Endodermal cell (in vitro differentiated cells): ENCODE data around the gene TPRN. TPM values are rescaled to one million over a fixed set of nuclear protein-coding genes. Genes with fewer than 3 reads are reported as not detected.

Experiments
- DNase-seq: peaks from one replicate; pipeline ENCODE4 v3.0.0-alpha.2; 2017
- H3K27ac ChIP-seq: 2 replicates; pipeline ENCODE4 v1.5.1; 2013; ENCODE audit warnings: mild to moderate bottlenecking, low read depth, low read length, moderate library complexity
- H3K27me3 ChIP-seq: 2 replicates; pipeline ENCODE4 v1.6.1; 2013; ENCODE audit warnings: mild to moderate bottlenecking, low read length, moderate library complexity; ENCODE audit not compliant: insufficient read depth, control insufficient read depth, poor library complexity, severe bottlenecking
- H3K36me3 ChIP-seq: 2 replicates; pipeline ENCODE4 v1.7.0; 2013; ENCODE audit warnings: mild to moderate bottlenecking, low read length, moderate library complexity; ENCODE audit not compliant: control insufficient read depth, insufficient read depth
- H3K4me1 ChIP-seq: one replicate; pipeline ENCODE4 v1.7.0; 2013; ENCODE audit warnings: low read length; ENCODE audit not compliant: control insufficient read depth, insufficient read depth
- H3K4me3 ChIP-seq: 2 replicates; pipeline ENCODE4 v1.5.1; 2013; ENCODE audit warnings: mild to moderate bottlenecking, low read length, moderate library complexity
- H3K9ac ChIP-seq: 2 replicates; pipeline ENCODE4 v1.6.1; 2013; ENCODE audit warnings: mild to moderate bottlenecking, low read length, moderate library complexity; ENCODE audit not compliant: poor library complexity, severe bottlenecking; ENCODE audit errors: extremely low read depth
- H3K9me3 ChIP-seq: 2 replicates; pipeline ENCODE4 v1.6.1; 2013; ENCODE audit warnings: mild to moderate bottlenecking, low read length, moderate library complexity; ENCODE audit not compliant: control insufficient read depth
- H3K27ac Mint-ChIP-seq: 2 replicates; pipeline ENCODE4 v1.8.0; 2020; ENCODE audit warnings: mixed read lengths
- H3K27me3 Mint-ChIP-seq: 2 replicates; pipeline ENCODE4 v1.8.0; 2021; ENCODE audit warnings: mild to moderate bottlenecking, mixed read lengths; ENCODE audit not compliant: insufficient read depth
- H3K36me3 Mint-ChIP-seq: 2 replicates; pipeline ENCODE4 v1.8.0; 2020; ENCODE audit warnings: low read depth, mixed read lengths
- H3K4me1 Mint-ChIP-seq: 2 replicates; pipeline ENCODE4 v1.8.0; 2020; ENCODE audit warnings: mixed read lengths
- H3K4me3 Mint-ChIP-seq: 2 replicates; pipeline ENCODE4 v1.8.0; 2020; ENCODE audit warnings: mild to moderate bottlenecking, moderate library complexity, mixed read lengths
- H3K9me3 Mint-ChIP-seq: 2 replicates; pipeline ENCODE4 v1.8.0; 2020; ENCODE audit warnings: mild to moderate bottlenecking, mixed read lengths
- WGBS, 2 experiments: methylation state at CpG; one replicate each; pipeline versions ENCODE4 v1.1.5 to v1.1.7; 2013; ENCODE audit warnings: missing lambda C conversion rate in 2 of 2, mixed read lengths in 1 of 2; ENCODE audit not compliant: insufficient coverage in 1 of 2, insufficient read length in 1 of 2; 5-methylcytosine and 5-hydroxymethylcytosine counted together
- total RNA-seq, 2 donors: library from RNA; stranded (reverse); fragmentation: NEBNext Ultra II Directional in 1 of 2; extraction: Animal tissue kit (Norgen Biotek cat#: 25700) in 1 of 2; gene quantifications; 2 replicates in 1 of 2; 3 replicates in 1 of 2; pipeline ENCODE4 v1.2.1, GENCODE V29; 2021
- TF ChIP-seq, protein P1 (sequence below): fragments of 200-600 bp; sonication (generic); conservative IDR thresholded peaks from 2 replicates; pipeline ENCODE4 v1.5.0; 2021; ENCODE audit warnings: antibody characterized with exemption, mild to moderate bottlenecking

The TPRN gene
- total RNA-seq, 2 donors from 2014 or later, result 19.0 to 23.9 TPM

DNA sequence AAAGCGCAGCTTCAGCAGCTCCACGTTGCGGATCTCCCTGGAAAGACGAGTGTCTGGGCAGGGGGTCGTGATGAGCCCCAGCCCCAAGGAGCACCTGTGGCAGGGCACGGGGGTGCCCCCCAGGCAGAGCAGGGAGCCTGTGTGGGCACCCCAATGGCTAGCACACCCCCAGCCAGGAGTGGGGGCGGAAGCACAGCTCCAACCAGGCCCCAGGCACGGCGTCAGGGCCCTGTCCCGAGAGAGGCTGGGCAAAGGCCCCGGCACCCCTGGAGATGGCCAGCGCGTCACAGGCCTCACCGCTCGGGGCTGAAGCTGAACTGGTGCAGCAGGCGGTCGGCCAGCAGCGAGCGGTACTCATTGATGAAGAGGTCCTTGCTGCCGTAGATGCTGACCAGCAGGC is 20.1 kb downstream of the TPRN start:
- no peaks in the 10 kb centered on the region for H3K4me1 Mint-ChIP-seq
- 94 to 98% methylated on average over 17 to 20 of the region's 20 CpGs for WGBS, 2 experiments
- no peak overlapping the region for H3K27ac ChIP-seq
- TF ChIP-seq, protein P1, sequence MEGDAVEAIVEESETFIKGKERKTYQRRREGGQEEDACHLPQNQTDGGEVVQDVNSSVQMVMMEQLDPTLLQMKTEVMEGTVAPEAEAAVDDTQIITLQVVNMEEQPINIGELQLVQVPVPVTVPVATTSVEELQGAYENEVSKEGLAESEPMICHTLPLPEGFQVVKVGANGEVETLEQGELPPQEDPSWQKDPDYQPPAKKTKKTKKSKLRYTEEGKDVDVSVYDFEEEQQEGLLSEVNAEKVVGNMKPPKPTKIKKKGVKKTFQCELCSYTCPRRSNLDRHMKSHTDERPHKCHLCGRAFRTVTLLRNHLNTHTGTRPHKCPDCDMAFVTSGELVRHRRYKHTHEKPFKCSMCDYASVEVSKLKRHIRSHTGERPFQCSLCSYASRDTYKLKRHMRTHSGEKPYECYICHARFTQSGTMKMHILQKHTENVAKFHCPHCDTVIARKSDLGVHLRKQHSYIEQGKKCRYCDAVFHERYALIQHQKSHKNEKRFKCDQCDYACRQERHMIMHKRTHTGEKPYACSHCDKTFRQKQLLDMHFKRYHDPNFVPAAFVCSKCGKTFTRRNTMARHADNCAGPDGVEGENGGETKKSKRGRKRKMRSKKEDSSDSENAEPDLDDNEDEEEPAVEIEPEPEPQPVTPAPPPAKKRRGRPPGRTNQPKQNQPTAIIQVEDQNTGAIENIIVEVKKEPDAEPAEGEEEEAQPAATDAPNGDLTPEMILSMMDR, result no peak
- no peaks in the 10 kb centered on the region for H3K9me3 Mint-ChIP-seq
- H3K36me3 Mint-ChIP-seq, result peaks cover 22% of the 10 kb centered on the region
- H3K4me3 Mint-ChIP-seq, result no peak overlapping the region
- peaks cover 7% of the 10 kb centered on the region for H3K36me3 ChIP-seq
- H3K9me3 ChIP-seq, result no peaks in the 10 kb centered on the region
- no peak overlapping the region for H3K27ac Mint-ChIP-seq
- H3K27me3 ChIP-seq, result peaks cover 8% of the 10 kb centered on the region
- no peaks in the 10 kb centered on the region for H3K27me3 Mint-ChIP-seq
- H3K4me3 ChIP-seq, result no peak overlapping the region
- H3K4me1 ChIP-seq, result no peaks in the 10 kb centered on the region
- DNase-seq, result no peak
- no peak overlapping the region for H3K9ac ChIP-seq

DNA sequence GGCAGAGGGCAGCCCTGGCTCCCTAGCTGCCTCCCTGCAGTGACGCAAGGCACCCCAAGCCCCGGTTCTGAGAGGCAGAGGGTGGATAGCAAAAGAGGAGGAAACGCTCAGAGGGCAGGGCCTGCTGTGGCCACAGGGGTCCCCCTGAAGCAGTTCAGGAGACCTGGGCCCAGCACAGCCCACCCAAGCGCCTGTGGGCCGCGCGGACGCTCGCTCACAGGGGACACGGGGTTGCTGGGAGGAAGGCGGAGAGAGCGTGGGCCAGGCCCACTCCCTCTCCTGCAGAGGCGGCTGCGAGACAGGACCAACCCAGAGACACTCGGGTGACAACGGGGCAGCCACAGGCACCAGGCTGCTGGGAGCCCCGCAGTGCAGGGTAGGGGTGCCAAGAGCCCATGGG is 20.8 kb downstream of the TPRN start:
- TF ChIP-seq, protein P1, result no peak
- Mint-ChIP-seq H3K4me1 (no peaks in the 10 kb centered on the region), H3K9me3 (no peaks in the 10 kb centered on the region), H3K27ac (no peak overlapping the region), H3K4me3 (no peak overlapping the region), H3K36me3 (peaks cover 22% of the 10 kb centered on the region), H3K27me3 (no peaks in the 10 kb centered on the region)
- H3K9me3 ChIP-seq, result no peaks in the 10 kb centered on the region
- peaks cover 14% of the 10 kb centered on the region for H3K27me3 ChIP-seq
- no peak overlapping the region for H3K9ac ChIP-seq
- H3K4me3 ChIP-seq, result no peak overlapping the region
- H3K4me1 ChIP-seq, result no peaks in the 10 kb centered on the region
- H3K36me3 ChIP-seq, result peaks cover 7% of the 10 kb centered on the region
- WGBS, 2 experiments, result 93 to 98% methylated on average over 10 to 17 of the region's 17 CpGs
- no peak overlapping the region for H3K27ac ChIP-seq
- DNase-seq, result no peak

DNA sequence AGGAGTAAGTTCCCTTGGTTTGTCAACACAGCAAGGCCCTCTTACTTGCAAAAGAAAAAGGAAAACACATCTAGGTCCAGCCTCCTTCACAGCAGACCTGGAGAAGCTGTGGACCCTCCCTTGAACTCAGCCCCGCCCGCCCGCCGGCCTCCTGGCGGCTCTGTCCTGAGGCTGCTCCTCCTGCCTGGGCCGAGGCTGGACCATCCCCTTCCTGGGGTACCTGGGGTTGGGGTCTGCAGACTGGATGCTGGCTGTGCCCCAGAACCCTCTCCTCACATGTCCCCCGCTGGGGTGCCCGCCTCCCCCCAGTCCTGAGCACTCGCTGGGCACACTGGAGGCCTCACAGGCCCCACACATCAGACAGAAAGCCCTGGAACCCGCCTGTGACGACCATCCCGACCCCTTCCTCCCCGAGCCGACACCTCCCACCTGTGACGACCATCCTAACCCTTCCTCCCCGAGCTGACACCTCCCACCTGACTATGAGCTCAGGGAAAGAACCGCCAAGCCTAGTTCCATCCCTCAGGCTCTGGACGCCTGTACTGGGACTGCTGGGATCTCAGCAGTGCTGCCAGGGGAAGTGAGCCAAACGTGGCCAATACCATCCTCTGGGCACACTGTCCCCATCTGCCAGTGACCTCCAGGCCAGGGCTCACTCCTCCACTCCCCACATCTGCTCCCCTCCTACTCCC is 21.5 kb downstream of the TPRN start:
- no peaks in the 10 kb centered on the region for H3K4me1 Mint-ChIP-seq
- H3K27me3 Mint-ChIP-seq, result no peaks in the 10 kb centered on the region
- Histone ChIP-seq H3K9me3 (no peaks in the 10 kb centered on the region), H3K4me3 (no peak overlapping the region), H3K27me3 (peaks cover 19% of the 10 kb centered on the region), H3K27ac (no peak overlapping the region), H3K4me1 (no peaks in the 10 kb centered on the region), H3K9ac (no peak overlapping the region), H3K36me3 (peaks cover 7% of the 10 kb centered on the region)
- no peak for DNase-seq
- H3K27ac Mint-ChIP-seq, result no peak overlapping the region
- WGBS, 2 experiments, result 93 to 99% methylated on average over 13 to 19 of the region's 19 CpGs
- H3K9me3 Mint-ChIP-seq, result no peaks in the 10 kb centered on the region
- TF ChIP-seq, protein P1, result no peak
- H3K36me3 Mint-ChIP-seq, result peaks cover 21% of the 10 kb centered on the region
- H3K4me3 Mint-ChIP-seq, result no peak overlapping the region
